MM.1S (cell line): ENCODE measurements around the gene SIRPB2.

ENCODE experiments used
- EZH2 ChIP-seq: fragments of 300-600 bp; sonication (generic); optimal IDR thresholded peaks from 2 replicates; pipeline ENCODE3; 2017; ENCODE audit warnings: low read depth, mild to moderate bottlenecking, antibody characterized with exemption, low read length, mixed read lengths
- EZH2phosphoT487 ChIP-seq: fragments of 300-600 bp; sonication (generic); IDR thresholded peaks from 2 replicates; pipeline ENCODE4 v1.6.1; 2018; ENCODE audit warnings: antibody characterized with exemption, low read length
- TF ChIP-seq, protein P1 (sequence below): fragments of 300-600 bp; sonication (generic); IDR thresholded peaks from 2 replicates; pipeline ENCODE4 v1.5.1; 2016; ENCODE audit warnings: antibody characterized with exemption, low read length, mixed read lengths

GRCh38 chr20:1468117-1468624 is 23.0 kb downstream of the SIRPB2 start:
- TF ChIP-seq, protein P1, sequence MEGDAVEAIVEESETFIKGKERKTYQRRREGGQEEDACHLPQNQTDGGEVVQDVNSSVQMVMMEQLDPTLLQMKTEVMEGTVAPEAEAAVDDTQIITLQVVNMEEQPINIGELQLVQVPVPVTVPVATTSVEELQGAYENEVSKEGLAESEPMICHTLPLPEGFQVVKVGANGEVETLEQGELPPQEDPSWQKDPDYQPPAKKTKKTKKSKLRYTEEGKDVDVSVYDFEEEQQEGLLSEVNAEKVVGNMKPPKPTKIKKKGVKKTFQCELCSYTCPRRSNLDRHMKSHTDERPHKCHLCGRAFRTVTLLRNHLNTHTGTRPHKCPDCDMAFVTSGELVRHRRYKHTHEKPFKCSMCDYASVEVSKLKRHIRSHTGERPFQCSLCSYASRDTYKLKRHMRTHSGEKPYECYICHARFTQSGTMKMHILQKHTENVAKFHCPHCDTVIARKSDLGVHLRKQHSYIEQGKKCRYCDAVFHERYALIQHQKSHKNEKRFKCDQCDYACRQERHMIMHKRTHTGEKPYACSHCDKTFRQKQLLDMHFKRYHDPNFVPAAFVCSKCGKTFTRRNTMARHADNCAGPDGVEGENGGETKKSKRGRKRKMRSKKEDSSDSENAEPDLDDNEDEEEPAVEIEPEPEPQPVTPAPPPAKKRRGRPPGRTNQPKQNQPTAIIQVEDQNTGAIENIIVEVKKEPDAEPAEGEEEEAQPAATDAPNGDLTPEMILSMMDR = no peak
- TF ChIP-seq EZH2 (no peak), EZH2phosphoT487 (no peak)
